Adrenal gland (tissue), 12 donors: ENCODE results near the gene APBA1. TPM values are rescaled to one million over a fixed set of nuclear protein-coding genes. Genes with fewer than 3 reads are reported as not detected.
A peak's percentile ranks its signal among the peaks of the same experiment; 100 is the strongest.

Experiments
- DNase-seq, 7 donors: peaks; one replicate each; pipeline ENCODE4 v3.0.0-alpha.2; 2019 to 2020
- H3K27ac ChIP-seq, 5 donors: fragments of 200-600 bp; sonication (generic) in 4 of 5; 1 replicate in 3 of 5; 2 replicates in 2 of 5; pipeline versions ENCODE4 v1.5.1 to v1.8.0; 2016 to 2020; ENCODE audit warnings: mild to moderate bottlenecking in 1 of 5
- H3K27me3 ChIP-seq: fragments of 200-600 bp; 2 replicates; pipeline ENCODE4 v1.8.0; 2021
- H3K36me3 ChIP-seq, 2 donors: fragments of 200-600 bp; replicated peaks in 1 of 2; 1 replicate in 1 of 2; 2 replicates in 1 of 2; pipeline versions ENCODE4 v1.5.1 to v1.8.0; 2018 to 2022
- H3K4me1 ChIP-seq, 2 donors: fragments of 200-600 bp; replicated peaks in 1 of 2; 1 replicate in 1 of 2; 2 replicates in 1 of 2; pipeline versions ENCODE4 v1.5.1 to v1.8.0; 2018 to 2021
- H3K4me3 ChIP-seq, 4 donors: fragments of 200-600 bp; sonication (generic) in 3 of 4; one replicate each; pipeline ENCODE4 v1.5.1; 2016 to 2018
- H3K9me3 ChIP-seq, 3 donors: fragments of 200-600 bp; sonication (generic) in 1 of 3; replicated peaks in 1 of 3; 1 replicate in 2 of 3; 2 replicates in 1 of 3; pipeline versions ENCODE4 v1.5.1 to v1.8.0; 2016 to 2021
- CTCF ChIP-seq, 6 experiments: fragments of 450-650 bp in 4 of 6; fragments of 200-600 bp in 2 of 6; sonication (generic) in 1 of 6; IDR thresholded peaks; 1 replicate in 5 of 6; 2 replicates in 1 of 6; pipeline versions ENCODE4 v1.5.1 to v1.8.0; 2016 to 2021; ENCODE audit warnings: antibody characterized with exemption in 6 of 6, mild to moderate bottlenecking in 2 of 6, moderate library complexity in 1 of 6
- POLR2A ChIP-seq, 2 donors: fragments of 450-650 bp; IDR thresholded peaks; one replicate each; pipeline ENCODE4 v1.6.1; 2017; ENCODE audit warnings: antibody characterized with exemption in 2 of 2, mild to moderate bottlenecking in 2 of 2, moderate library complexity in 1 of 2
- WGBS, 4 donors: extraction: QIAGEN DNeasy Blood & Tissue Kit in 2 of 4; methylation state at CpG; one replicate each; pipeline versions ENCODE4 v1.1.5 to v1.1.7; 2013 to 2017; 5-methylcytosine and 5-hydroxymethylcytosine counted together
- intact Hi-C, 2 donors: fragments of 100-400 bp; cut with DNase I; formaldehyde crosslinking; loops; one replicate each; pipeline versions ENCODE4 v1.14.1 to v1.15.0; 2022 to 2023
- polyA plus RNA-seq, 3 donors: library from polyadenylated mRNA; stranded (reverse); fragments of 200-250 nt in 2 of 3; fragments of 350-450 nt in 1 of 3; fragmentation: Illumina TruSeq in 1 of 3; extraction: RNeasy Lipid Tissue Mini Kit (QIAGEN cat#74804) in 1 of 3; gene quantifications; one replicate each; pipeline ENCODE4 v1.2.3, GENCODE V29; 2013 to 2014
- total RNA-seq, 9 donors: library from RNA; depleted of rRNA in 4 of 9; stranded (reverse); fragments of >200 nt in 4 of 9; fragments of 120-200 nt in 1 of 9; fragmentation: NEBNext Ultra II Directional in 1 of 9; extraction: Animal tissue kit (Norgen Biotek cat#: 25700) in 1 of 9; gene quantifications; one replicate each; pipeline versions ENCODE4 v1.1.0 to v1.2.4, GENCODE V29; 2013 to 2023
- donor health status: healthy with polysubstance abuse.
- donor health status: Bipolar disorder and iron deficiency.
- donor health status: DM: yes; HTN: yes; CAD: no.
- donor health status: DM: no; HTN: no; CAD: no.
- donor health status: DM: no; HTN: no; CAD: no.
- donor health status: DM: yes; HTN: yes; CAD: no.

Gene APBA1
- total and polyA plus RNA-seq, 12 donors: 0.64 to 6.4 (median 3.5) TPM

- no peaks in the 10 kb centered on the region for H3K27me3 ChIP-seq
- no peaks in the 10 kb centered on the region for H3K9me3 ChIP-seq
- H3K4me1 ChIP-seq: peaks cover 0 to 1% of the 10 kb centered on the region in 2 donors
- H3K4me3 ChIP-seq: no peak overlapping the region
- H3K36me3 ChIP-seq: no peaks in the 10 kb centered on the region
- intact Hi-C loops: no loop called here
- peak in 6 of 7 donors; percentile 37 to 63 (median 50) for DNase-seq
- WGBS, 4 donors: 53 to 56% (median 54%) methylated on average over 11 to 12 of the region's 12 CpGs
- peak overlapping the region in 1 of 5 donors; percentile 26 for H3K27ac ChIP-seq
- no peak for TF ChIP-seq CTCF (IDR thresholded peaks at IDR 0.05)
These were observed 274.6 kb downstream of the APBA1 start for GRCh38 chr9:69397384-69398214.

GRCh38 chr9:69396759-69397158 is 275.4 kb downstream of the APBA1 start:
- DNase-seq: no peak
- 67 to 75% (median 73%) methylated on average over 2 of the region's 2 CpGs for WGBS, 4 donors
- Histone ChIP-seq H3K9me3 (no peaks in the 10 kb centered on the region), H3K27ac (no peak overlapping the region), H3K27me3 (no peaks in the 10 kb centered on the region), H3K4me3 (no peak overlapping the region), H3K36me3 (no peaks in the 10 kb centered on the region), H3K4me1 (peaks cover 7 to 10% of the 10 kb centered on the region in 2 donors)
- TF ChIP-seq POLR2A (IDR thresholded peaks at IDR 0.05): no peak
- TF ChIP-seq CTCF (IDR thresholded peaks at IDR 0.05): no peak
- intact Hi-C loops: no loop called here

GRCh38 chr9:69395718-69396117 is 276.5 kb downstream of the APBA1 start:
- no peak overlapping the region for H3K27ac ChIP-seq
- H3K9me3 ChIP-seq: no peaks in the 10 kb centered on the region
- TF ChIP-seq POLR2A (IDR thresholded peaks at IDR 0.05): no peak
- no peak for TF ChIP-seq CTCF (IDR thresholded peaks at IDR 0.05)
- no peak overlapping the region for H3K4me3 ChIP-seq
- DNase-seq: no peak
- H3K27me3 ChIP-seq: no peaks in the 10 kb centered on the region
- peaks cover 14 to 15% of the 10 kb centered on the region in 2 donors for H3K4me1 ChIP-seq
- WGBS, 4 donors: 88 to 91% (median 91%) methylated on average over 5 of the region's 5 CpGs
- no peaks in the 10 kb centered on the region for H3K36me3 ChIP-seq
- intact Hi-C loops: no loop called here

GRCh38 chr9:69393425-69393824 is 278.7 kb downstream of the APBA1 start:
- no peaks in the 10 kb centered on the region for H3K36me3 ChIP-seq
- 92 to 98% (median 95%) methylated on average over 6 of the region's 6 CpGs for WGBS, 4 donors
- no peaks in the 10 kb centered on the region for H3K27me3 ChIP-seq
- no peak for TF ChIP-seq POLR2A (IDR thresholded peaks at IDR 0.05)
- TF ChIP-seq CTCF (IDR thresholded peaks at IDR 0.05): no peak
- intact Hi-C loops: no loop called here
- DNase-seq: no peak
- peaks cover 14 to 15% of the 10 kb centered on the region in 2 donors for H3K4me1 ChIP-seq
- no peak overlapping the region for H3K4me3 ChIP-seq
- no peak overlapping the region for H3K27ac ChIP-seq
- H3K9me3 ChIP-seq: no peaks in the 10 kb centered on the region
